KOPT-K1 (cell line): ENCODE measurements around the gene SHB.
"Not testable (repeated sequence)": the region's sequence is repeated elsewhere in the genome, so short reads cannot be mapped to it uniquely, and the experiment has no call there.

Experiments
- H3K27ac ChIP-seq: fragments of 200-600 bp; sonication (generic); 2 replicates; pipeline ENCODE4 v1.5.1; 2016; ENCODE audit warnings: antibody characterized with exemption, mild to moderate bottlenecking, low read depth, low read length; ENCODE audit not compliant: poor library complexity, severe bottlenecking
- H3K36me3 ChIP-seq: fragments of 200-600 bp; sonication (generic); 2 replicates; pipeline ENCODE4 v1.5.1; 2017; ENCODE audit warnings: antibody characterized with exemption, mild to moderate bottlenecking, low read length, moderate library complexity; ENCODE audit not compliant: insufficient read depth
- H3K9me3 ChIP-seq: fragments of 200-600 bp; sonication (generic); 2 replicates; pipeline ENCODE4 v1.5.1; 2017; ENCODE audit warnings: antibody characterized with exemption, low read length, mild to moderate bottlenecking; ENCODE audit not compliant: insufficient read depth, poor library complexity, severe bottlenecking

SHB gene

GRCh38 chr9:38059233-38059936, 9.6 kb downstream of the SHB start:
- Histone ChIP-seq H3K36me3 (no peaks in the 10 kb centered on the region), H3K27ac (no peak overlapping the region)

GRCh38 chr9:38058452-38059232, 10.4 kb downstream of the SHB start:
- Histone ChIP-seq H3K9me3 (no peaks in the 10 kb centered on the region), H3K36me3 (no peaks in the 10 kb centered on the region), H3K27ac (no peak overlapping the region)

More at GRCh38 chr9:38059233-38059936, 9.6 kb downstream of the SHB start:
- H3K9me3 ChIP-seq: no peaks in the 10 kb centered on the region

GRCh38 chr9:38057416-38058195, 11.4 kb downstream of the SHB start:
- Histone ChIP-seq H3K9me3 (no peaks in the 10 kb centered on the region), H3K27ac (no peak overlapping the region), H3K36me3 (no peaks in the 10 kb centered on the region)

DNA sequence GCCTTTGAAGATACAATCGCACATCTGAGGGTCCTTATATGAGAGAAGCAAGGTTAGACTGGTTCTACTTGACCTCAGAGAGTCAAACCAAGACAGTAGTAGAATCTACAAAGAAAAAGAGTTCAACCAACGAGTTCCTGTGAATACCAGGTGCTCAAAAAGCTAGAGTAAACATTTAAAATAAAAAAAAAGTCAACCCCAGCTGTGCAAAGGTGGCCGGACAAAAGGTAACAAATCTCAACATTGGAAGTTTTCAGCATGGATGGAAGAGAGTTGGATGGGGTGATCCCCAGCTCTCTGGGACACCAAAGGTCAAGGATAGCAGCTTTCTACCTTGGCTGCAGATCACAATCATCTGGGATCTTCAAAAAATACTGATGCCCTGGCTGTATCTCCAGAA, 14.4 kb downstream of the SHB start:
- H3K36me3 ChIP-seq: no peaks in the 10 kb centered on the region
- H3K27ac ChIP-seq: no peak overlapping the region

GRCh38 chr9:38053697-38054461, 15.1 kb downstream of the SHB start:
- no peaks in the 10 kb centered on the region for H3K36me3 ChIP-seq
- no peaks in the 10 kb centered on the region for H3K9me3 ChIP-seq
- no peak overlapping the region for H3K27ac ChIP-seq

More for the DNA sequence above, 14.4 kb downstream of the SHB start:
- H3K9me3 ChIP-seq: no peaks in the 10 kb centered on the region

DNA sequence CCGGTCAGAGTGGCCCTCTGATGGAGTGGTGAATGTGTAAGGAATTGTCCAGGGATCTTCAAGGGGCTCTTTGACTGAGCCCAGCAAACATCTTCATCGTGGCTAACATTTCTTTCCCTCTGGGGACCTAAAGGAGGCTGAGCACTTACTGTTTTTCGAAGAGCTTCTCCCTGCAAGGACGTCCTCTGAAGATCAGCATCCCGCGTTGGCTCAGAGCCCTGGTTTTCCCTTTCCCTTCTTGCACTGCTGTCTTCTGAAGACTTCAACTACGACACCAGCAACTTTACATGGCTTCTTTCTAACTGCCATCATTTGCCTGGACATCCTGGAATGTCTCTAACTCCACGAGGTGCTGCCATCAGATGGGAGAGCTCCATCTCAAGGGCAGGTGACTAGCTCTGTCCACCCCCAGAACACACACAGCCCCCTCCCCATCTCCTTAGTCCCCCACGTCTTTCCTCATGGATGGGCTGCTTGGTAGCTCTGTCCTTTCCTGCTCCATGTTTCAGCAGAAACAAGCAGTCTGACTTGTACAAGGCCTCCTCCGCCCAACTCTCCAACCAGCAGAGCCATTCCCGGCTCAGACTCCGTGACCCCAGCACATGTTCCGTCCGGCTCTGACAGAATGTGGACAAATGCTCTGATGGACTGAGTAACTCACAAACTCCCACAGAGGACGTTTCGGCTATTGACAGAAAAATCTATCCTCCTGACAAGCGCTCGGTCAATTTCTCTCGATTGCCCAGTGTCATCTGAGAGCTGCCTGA, 17.1 kb downstream of the SHB start:
- Histone ChIP-seq H3K36me3 (no peaks in the 10 kb centered on the region), H3K9me3 (no peaks in the 10 kb centered on the region), H3K27ac (no peak overlapping the region)

DNA sequence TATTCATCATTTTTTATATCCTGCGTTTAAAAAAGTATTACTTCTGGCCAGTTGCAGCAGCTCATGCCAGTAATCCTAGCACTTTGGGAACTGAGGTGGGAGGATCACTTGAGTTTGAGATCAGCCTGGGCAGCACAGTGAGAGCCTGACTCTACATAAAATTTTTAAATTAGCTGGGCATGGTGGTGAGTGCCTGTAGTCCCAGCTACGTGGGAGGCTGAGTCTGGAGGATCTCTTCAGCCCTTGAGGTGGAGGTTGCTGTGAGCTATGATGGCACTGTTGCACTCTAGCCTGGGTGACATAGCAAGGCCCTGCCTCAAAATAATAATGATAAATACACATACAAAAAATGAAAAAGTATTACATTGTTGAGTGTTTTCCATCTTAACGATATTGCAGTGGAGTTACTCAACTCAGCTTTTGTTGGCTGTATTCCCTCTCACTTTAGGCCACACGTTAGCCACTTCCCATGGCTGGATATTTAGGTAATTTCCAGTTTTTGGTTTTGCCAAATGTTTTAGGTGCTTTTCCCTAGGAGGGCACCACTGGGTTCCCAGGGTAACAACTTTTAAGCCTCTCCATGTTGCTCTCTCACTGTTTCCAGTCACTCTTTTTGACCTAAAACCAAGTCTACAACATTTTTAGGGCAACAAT, 20.6 kb downstream of the SHB start:
- Histone ChIP-seq H3K36me3 (no peaks in the 10 kb centered on the region), H3K27ac (no peak overlapping the region)

GRCh38 chr9:38047301-38048251, 21.5 kb downstream of the SHB start:
- H3K36me3 ChIP-seq: no peaks in the 10 kb centered on the region
- no peaks in the 10 kb centered on the region for H3K9me3 ChIP-seq
- no peak overlapping the region for H3K27ac ChIP-seq

More for the DNA sequence above, 20.6 kb downstream of the SHB start:
- no peaks in the 10 kb centered on the region for H3K9me3 ChIP-seq

GRCh38 chr9:38046661-38047300, 22.2 kb downstream of the SHB start:
- no peak overlapping the region for H3K27ac ChIP-seq
- H3K36me3 ChIP-seq: no peaks in the 10 kb centered on the region
- no peaks in the 10 kb centered on the region for H3K9me3 ChIP-seq

- not testable (repeated sequence) for H3K27ac ChIP-seq, H3K36me3 ChIP-seq, H3K9me3 ChIP-seq
These were observed 23.1 kb downstream of the SHB start for GRCh38 chr9:38045939-38046338.

GRCh38 chr9:38044706-38045105, 24.3 kb downstream of the SHB start:
- H3K36me3 ChIP-seq: no peaks in the 10 kb centered on the region
- no peak overlapping the region for H3K27ac ChIP-seq
- H3K9me3 ChIP-seq: no peaks in the 10 kb centered on the region

- H3K9me3 ChIP-seq: no peaks in the 10 kb centered on the region
- H3K36me3 ChIP-seq: no peaks in the 10 kb centered on the region
- H3K27ac ChIP-seq: no peak overlapping the region
These were observed 24.9 kb downstream of the SHB start for GRCh38 chr9:38043931-38044623.
